HEK293T (cell line): ENCODE measurements around the gene RPTOR.

Experiments used
- CTCF ChIA-PET: fragments of 350-600 bp; formaldehyde crosslinking; extraction: SDS; loops from one replicate; lab custom pipeline; 2021; ENCODE audit warnings: antibody characterized with exemption, inconsistent platforms; lab: Yijun Ruan, JAX
- POLR2A ChIA-PET: fragments of 350-600 bp; formaldehyde crosslinking; extraction: SDS; loops from one replicate; lab custom pipeline; 2020; ENCODE audit warnings: antibody characterized with exemption, inconsistent platforms; lab: Yijun Ruan, JAX
- DNase-seq: peaks from one replicate; pipeline ENCODE4 v3.0.0; 2012; ENCODE audit warnings: mixed read lengths; ENCODE audit errors: extremely low spot score
- ARNT ChIP-seq: fragments of 450-650 bp; IDR thresholded peaks from 2 replicates; pipeline ENCODE4 v1.6.1; 2017; ENCODE audit warnings: mild to moderate bottlenecking
- BHLHE40 ChIP-seq: fragments of 450-650 bp; IDR thresholded peaks from 2 replicates; pipeline ENCODE4 v1.6.1; 2016; ENCODE audit warnings: mild to moderate bottlenecking, moderate library complexity, borderline replicate concordance
- CTBP1 ChIP-seq: fragments of 450-650 bp; IDR thresholded peaks from 2 replicates; pipeline ENCODE4 v1.6.1; 2016; ENCODE audit warnings: borderline replicate concordance
- ELF4 ChIP-seq: fragments of 450-650 bp; IDR thresholded peaks from 2 replicates; pipeline ENCODE4 v1.6.1; 2017; ENCODE audit warnings: antibody characterized with exemption
- FOXA1 ChIP-seq: fragments of 450-650 bp; IDR thresholded peaks from 2 replicates; pipeline ENCODE4 v1.6.1; 2016; ENCODE audit warnings: mild to moderate bottlenecking
- FOXK2 ChIP-seq: fragments of 450-650 bp; IDR thresholded peaks from 2 replicates; pipeline ENCODE4 v1.6.1; 2016; ENCODE audit warnings: mild to moderate bottlenecking
- FOXM1 ChIP-seq: fragments of 450-650 bp; IDR thresholded peaks from 2 replicates; pipeline ENCODE4 v1.6.1; 2017; ENCODE audit warnings: mild to moderate bottlenecking, borderline replicate concordance
- HDGF ChIP-seq: fragments of 450-650 bp; IDR thresholded peaks from 2 replicates; pipeline ENCODE4 v1.6.1; 2017; ENCODE audit warnings: antibody characterized with exemption, borderline replicate concordance
- L3MBTL2 ChIP-seq: fragments of 450-650 bp; conservative IDR thresholded peaks from 2 replicates; pipeline ENCODE4 v1.6.1; 2016; ENCODE audit warnings: mild to moderate bottlenecking
- LEF1 ChIP-seq: fragments of 450-650 bp; IDR thresholded peaks from 2 replicates; pipeline ENCODE4 v1.6.1; 2017; ENCODE audit warnings: mild to moderate bottlenecking, borderline replicate concordance
- NFRKB ChIP-seq: fragments of 450-650 bp; IDR thresholded peaks from 2 replicates; pipeline ENCODE4 v1.6.1; 2016; ENCODE audit warnings: mild to moderate bottlenecking, moderate library complexity
- SP1 ChIP-seq: fragments of 450-650 bp; IDR thresholded peaks from 2 replicates; pipeline ENCODE4 v1.6.1; 2017
- SUZ12 ChIP-seq: fragments of 450-650 bp; IDR thresholded peaks from 2 replicates; pipeline ENCODE4 v1.6.1; 2016; ENCODE audit warnings: mild to moderate bottlenecking
- TARDBP ChIP-seq: fragments of 450-650 bp; IDR thresholded peaks from 2 replicates; pipeline ENCODE4 v1.6.1; 2016
- ZNF384 ChIP-seq: fragments of 450-650 bp; IDR thresholded peaks from 2 replicates; pipeline ENCODE4 v1.6.1; 2016
- TF ChIP-seq, protein P1 (sequence below): fragments of 450-650 bp; IDR thresholded peaks from 2 replicates; pipeline ENCODE4 v1.6.1; 2016

RPTOR gene

DNA sequence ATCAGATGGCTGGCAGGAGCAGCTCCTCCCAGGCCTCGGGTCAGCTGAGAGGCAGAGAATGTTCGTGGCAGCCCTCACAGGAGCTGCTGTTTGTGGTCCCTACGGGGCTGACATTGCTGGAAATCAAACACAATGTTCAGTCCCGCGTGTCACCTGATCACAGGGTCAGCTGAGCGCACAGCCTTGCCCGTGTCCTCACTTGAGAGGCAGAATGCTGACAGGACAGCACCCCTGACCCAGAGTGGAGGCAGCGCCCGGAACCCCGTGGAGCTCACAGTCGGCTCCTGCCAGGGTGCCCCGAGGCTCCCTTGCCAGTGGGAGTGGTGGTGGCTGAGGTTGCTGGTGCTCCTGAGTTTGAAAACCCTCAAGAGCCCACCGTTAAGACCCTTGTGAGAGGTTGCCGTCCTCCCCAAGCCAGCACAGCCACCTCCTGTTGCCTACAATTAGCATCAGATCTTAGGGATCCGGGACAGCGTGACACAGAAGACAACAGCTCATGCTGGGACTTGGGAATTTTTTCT lies 443.4 kb downstream of the RPTOR start:
- ChIA-PET POLR2A (no interaction called here), CTCF (no interaction called here)
- DNase-seq: no peak
- TF ChIP-seq LEF1 (no peak), FOXA1 (no peak), L3MBTL2 (no peak), HDGF (no peak)

DNA sequence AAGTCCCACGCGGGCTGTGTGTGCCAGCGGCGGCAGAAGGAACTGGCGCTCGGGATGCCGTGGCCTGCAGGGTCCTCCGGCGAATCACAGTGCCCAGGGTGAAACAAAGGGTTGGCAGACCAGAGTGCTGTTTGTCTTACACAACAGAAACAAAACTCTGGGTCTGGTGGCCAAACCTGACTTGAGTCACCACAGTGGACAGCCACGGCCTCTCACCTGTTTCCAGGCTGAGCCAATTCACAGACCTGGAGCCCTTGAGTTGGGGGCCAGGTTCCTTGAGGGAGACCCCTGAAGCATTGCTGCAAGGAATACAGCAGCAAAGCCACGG lies 444.9 kb downstream of the RPTOR start:
- no peak for DNase-seq
- ChIA-PET POLR2A (interaction anchor here (1.0 kb wide), 1 partner anchor 46 kb away, joined by 3 read pairs; the partner anchor contains the start of gene BAIAP2), CTCF (interaction anchor here (1.0 to 1.2 kb wide), 2 partner anchors 34 to 96 kb away, joined by 3 read pairs; no protein-coding TSS in a partner anchor)
- TF ChIP-seq SUZ12: no peak
- TF ChIP-seq SP1: no peak
- no peak for TF ChIP-seq ELF4
- TF ChIP-seq, protein P1, sequence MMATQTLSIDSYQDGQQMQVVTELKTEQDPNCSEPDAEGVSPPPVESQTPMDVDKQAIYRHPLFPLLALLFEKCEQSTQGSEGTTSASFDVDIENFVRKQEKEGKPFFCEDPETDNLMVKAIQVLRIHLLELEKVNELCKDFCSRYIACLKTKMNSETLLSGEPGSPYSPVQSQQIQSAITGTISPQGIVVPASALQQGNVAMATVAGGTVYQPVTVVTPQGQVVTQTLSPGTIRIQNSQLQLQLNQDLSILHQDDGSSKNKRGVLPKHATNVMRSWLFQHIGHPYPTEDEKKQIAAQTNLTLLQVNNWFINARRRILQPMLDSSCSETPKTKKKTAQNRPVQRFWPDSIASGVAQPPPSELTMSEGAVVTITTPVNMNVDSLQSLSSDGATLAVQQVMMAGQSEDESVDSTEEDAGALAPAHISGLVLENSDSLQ: no peak
- TF ChIP-seq TARDBP: no peak
- TF ChIP-seq ARNT: no peak
- no peak for TF ChIP-seq NFRKB
- TF ChIP-seq LEF1: no peak
- TF ChIP-seq FOXA1: no peak
- TF ChIP-seq ZNF384: no peak
- TF ChIP-seq FOXK2: no peak
- TF ChIP-seq CTBP1: no peak
- TF ChIP-seq FOXM1: no peak
- TF ChIP-seq HDGF: no peak
- no peak for TF ChIP-seq BHLHE40
- TF ChIP-seq L3MBTL2: no peak

DNA sequence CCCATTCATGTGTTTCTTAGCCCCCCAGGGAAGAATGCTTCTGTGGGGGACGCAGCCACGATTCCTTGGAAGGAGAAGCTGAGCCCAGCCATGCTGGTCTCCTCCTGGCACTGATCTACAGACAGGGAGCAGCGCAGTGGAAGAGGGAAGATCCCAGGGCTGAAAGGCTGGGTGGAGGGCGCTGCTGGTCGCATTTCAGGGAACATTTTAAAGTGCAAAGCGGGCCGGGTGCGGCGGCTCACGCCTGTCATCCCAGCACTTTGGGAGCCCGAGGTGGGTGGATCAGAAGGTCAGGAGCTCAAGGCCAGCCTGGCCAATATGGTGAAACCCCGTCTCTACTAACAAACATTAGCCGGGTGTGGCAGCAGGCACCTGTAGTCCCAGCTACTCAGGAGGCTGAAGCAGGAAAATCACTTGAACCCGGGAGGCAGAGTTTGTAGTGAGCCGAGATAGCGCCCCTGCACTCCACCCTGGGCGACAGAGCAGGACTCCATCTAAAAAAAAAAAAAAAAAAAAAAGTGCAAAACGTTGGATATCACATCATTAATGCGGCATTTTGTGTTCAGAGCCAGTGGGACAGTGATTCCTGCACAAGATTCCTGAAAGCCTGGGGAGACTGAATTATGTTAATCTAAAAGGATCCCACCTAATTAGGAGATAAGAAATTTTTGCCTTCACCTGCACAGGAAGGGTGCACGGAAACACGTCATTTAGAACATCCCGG lies 446.4 kb downstream of the RPTOR start:
- ChIA-PET CTCF (interaction anchor here (1.2 kb wide), 1 partner anchor 33 kb away, joined by 3 read pairs; no protein-coding TSS in a partner anchor), POLR2A (interaction anchor here (0.6 to 1.6 kb wide), 4 partner anchors 10 to 536 kb away, joined by 3 to 6 read pairs (median 4); no protein-coding TSS in a partner anchor)
- DNase-seq: no peak
- TF ChIP-seq ZNF384: peak; percentile 87
- TF ChIP-seq NFRKB: no peak
- no peak for TF ChIP-seq FOXA1
- TF ChIP-seq TARDBP: no peak

DNA sequence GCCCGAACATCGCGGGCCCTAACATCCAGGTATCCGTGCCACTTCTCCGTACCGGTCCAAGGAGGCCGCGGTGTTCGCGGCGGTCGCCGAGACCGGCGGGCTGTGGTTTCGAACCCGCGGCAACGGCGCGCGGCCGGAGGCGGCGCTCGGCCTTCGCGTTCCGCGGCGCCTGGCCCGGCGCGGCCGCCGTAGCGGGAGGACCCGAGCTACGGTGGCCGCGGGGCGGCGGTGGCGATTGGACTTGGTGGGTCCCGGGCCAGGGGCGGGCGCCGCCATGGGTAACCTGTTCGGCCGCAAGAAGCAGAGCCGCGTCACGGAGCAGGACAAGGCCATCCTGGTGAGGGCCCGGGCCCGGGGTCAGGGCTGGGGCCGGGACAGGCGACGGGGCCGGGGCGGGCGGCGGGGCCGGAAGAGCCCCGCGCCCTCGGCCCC lies 447.0 kb downstream of the RPTOR start, which contains the start of gene CHMP6:
Gene CHMP6 (plus strand): TSS at position 197 of the 432 bp plus-strand sequence. CDS start 78 bp downstream, at position 275.
- DNase-seq: peak; percentile 86
- TF ChIP-seq FOXA1 (no peak), FOXK2 (no peak), BHLHE40 (no peak), HDGF (no peak), ARNT (peak; percentile 70), FOXM1 (peak; percentile 26; the same call in 1 of the 2 replicates), L3MBTL2 (no peak)
- ChIA-PET POLR2A (interaction anchor here (0.6 to 1.6 kb wide), 4 partner anchors 9 to 537 kb away, joined by 3 to 6 read pairs (median 4); no protein-coding TSS in a partner anchor), CTCF (interaction anchor here (1.2 to 2.3 kb wide), 2 partner anchors 32 to 106 kb away, joined by 3 to 5 read pairs; no protein-coding TSS in a partner anchor)

DNA sequence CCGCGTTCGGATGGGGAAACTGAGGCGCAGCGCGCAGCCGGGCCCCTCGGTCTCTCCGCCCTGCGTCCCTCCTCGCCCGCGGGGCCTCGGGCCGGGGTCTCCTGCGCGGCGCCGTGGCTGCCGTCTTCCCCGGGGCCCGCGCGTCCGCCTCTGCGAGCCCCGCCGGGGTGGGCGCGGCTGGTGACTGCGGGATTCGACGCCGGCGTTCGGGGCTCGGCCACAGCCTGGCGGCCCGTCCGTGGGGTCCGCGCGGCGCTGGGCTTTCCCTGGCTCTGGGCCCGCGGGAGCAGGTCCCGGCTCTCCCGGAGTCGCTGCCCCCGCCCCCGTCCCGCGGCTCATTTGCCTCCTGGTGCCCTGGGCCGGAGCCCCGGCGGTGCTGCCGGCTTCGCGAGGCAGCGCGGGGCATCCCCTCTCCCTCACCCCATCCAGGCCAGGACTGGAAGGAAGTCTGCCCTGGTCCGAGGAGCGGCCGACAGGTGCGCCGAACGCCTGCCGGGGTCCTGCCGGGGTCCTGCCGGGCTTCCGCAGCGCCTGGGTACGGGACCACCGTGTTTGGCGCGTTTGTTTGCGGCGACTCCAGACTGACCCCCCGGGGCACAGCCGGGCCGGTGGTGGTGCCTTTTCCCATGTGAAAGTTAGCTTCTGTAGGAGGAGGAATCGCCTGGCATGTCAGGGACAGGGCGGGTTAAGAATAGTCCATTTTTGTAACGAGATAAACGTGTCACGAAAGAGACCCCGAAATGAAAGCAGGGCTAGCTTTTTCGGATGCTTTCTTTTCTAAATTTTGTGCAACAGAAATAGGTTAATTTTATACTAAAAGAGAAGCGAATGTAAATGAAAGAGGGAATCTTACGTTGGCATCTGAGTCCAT lies 447.7 kb downstream of the RPTOR start:
- TF ChIP-seq FOXM1 (no peak), FOXA1 (no peak), CTBP1 (no peak), SUZ12 (no peak), HDGF (no peak), NFRKB (no peak), TARDBP (no peak), ZNF384 (no peak), ELF4 (no peak), ARNT (no peak), LEF1 (no peak), L3MBTL2 (no peak), SP1 (no peak), FOXK2 (no peak), BHLHE40 (no peak)
- TF ChIP-seq, protein P1: no peak
- ChIA-PET CTCF (interaction anchor here (0.8 to 2.3 kb wide), 3 partner anchors 31 to 105 kb away, joined by 3 to 5 read pairs (median 3); no protein-coding TSS in a partner anchor), POLR2A (interaction anchor here (0.7 to 1.6 kb wide), 3 partner anchors 96 to 538 kb away, joined by 3 to 4 read pairs (median 3); no protein-coding TSS in a partner anchor)
- DNase-seq: no peak
